HG03575 (cell line): ENCODE measurements around the gene AATK.

ENCODE experiments used
- ATAC-seq: cut with Tn5 transposase; IDR thresholded peaks from one replicate; pipeline ENCODE4 v1.9.1; 2021; ENCODE audit not compliant: unreplicated experiment, insufficient number of reproducible peaks, low FRiP score; ENCODE audit errors: extremely low read depth

The AATK gene

GRCh38 chr17:81120695-81121621 lies 45.1 kb downstream of the AATK start:
- ATAC-seq = no peak

DNA sequence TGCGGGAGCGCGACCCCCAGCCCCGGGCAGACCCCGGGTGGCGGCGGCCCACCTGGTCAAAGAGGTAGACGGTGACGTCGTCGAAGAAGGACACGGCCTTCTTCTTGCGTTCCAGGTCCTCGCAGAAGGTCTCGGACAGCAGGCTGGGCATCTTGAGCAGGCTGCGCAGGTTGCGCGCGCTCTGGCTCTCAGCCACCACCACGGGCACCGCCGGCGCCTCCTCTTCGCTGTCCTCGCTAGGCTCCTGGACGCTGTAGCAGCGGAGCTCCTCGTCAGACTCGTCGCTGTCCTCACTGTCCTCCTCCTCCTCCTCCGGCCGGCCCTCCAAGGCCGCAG lies 45.9 kb downstream of the AATK start:
- no peak for ATAC-seq

DNA sequence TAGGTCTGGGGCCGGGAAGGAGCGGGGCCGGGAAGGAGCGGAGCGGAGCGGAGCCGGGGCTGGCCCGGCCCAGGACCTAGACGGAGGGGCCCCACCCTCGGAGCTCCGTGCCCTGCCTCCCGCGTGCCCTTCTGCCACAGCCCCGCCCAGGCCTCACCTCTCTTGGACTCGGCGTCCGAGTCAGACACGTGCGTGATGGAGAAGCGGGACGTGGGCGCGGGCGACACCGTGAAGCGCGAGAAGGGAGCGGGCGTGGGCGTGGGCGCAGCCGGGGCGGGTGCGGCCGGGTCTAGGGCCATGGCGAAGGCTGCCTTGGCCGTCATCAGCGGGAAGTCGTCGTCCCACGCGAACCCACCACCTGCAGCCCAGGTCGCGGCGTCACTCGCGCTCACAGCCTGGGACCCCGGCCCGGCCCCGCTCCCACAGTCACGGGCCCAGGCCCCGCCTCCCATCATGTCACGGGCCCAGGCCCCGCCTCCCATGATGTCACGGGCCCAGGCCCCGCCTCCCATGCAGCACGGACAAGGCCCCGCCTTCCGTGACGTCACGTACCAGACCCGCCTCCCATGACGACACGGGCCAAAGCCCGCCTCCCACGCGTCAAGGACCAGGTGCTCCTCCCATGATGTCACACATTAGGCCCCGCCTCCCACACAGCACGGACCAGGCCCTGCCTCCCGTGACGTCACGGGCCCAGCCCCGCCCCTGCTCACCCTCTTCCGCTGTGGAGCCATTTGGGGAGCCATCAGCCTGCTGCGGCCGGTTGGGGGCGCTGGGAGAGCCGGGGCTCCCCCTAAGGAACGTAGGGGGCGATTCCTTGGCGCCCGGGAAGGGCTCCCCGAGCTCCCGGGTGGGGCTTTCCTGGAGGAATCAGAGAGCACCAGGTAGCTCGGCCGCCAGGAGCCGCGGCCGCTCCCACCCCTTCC lies 46.5 kb downstream of the AATK start:
- no peak for ATAC-seq

GRCh38 chr17:81118308-81119221 lies 47.5 kb downstream of the AATK start:
- no peak for ATAC-seq

DNA sequence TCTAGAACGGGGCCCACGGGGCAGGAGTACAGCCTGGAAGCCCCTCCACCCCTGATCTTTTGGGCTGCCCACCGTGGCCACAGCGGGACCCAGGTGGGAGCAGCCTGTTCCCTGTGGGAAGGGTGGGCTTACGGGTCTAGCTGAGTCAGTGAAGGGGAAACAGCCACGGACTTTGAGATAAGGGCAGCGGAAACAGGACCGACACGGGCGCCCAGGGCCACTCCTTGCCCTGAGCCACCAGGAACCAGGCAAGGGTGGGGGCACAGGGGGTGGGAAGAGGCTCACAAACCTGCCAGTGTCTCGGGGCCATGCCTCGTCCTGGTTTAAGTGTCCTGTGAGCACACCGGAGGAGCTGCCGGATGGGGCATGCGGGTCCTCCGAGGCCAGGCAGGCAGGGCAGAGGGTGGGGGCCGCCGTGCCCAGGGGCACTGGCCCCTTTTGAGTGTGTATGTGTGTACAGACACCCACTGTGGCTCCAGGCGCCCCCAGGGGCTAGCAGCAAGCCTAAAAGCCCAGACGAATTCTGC lies 48.3 kb downstream of the AATK start:
- ATAC-seq = no peak

DNA sequence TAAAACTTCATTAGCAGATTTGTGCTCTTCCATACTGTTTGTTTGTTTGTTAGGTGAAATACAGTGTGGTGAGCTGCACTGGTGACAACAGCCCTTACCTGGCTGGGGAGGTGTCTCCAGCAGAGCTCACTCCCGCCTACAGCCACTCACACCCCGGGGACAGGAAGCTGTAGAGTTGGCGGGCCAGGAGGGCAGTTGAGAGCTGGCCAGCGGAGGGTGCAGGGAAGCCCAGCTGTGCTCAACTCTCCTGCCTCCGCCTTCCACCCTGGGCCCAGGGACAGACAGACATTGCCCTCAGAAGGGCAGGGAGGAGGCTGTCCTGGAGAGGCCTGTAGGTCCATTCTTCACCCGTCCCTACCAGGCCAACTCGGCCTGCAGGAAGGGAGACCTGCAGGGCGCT lies 49.3 kb downstream of the AATK start:
- no peak for ATAC-seq

GRCh38 chr17:81115749-81116464 lies 50.1 kb downstream of the AATK start:
- ATAC-seq = no peak

GRCh38 chr17:81115219-81115618 lies 50.8 kb downstream of the AATK start:
- ATAC-seq = no peak

DNA sequence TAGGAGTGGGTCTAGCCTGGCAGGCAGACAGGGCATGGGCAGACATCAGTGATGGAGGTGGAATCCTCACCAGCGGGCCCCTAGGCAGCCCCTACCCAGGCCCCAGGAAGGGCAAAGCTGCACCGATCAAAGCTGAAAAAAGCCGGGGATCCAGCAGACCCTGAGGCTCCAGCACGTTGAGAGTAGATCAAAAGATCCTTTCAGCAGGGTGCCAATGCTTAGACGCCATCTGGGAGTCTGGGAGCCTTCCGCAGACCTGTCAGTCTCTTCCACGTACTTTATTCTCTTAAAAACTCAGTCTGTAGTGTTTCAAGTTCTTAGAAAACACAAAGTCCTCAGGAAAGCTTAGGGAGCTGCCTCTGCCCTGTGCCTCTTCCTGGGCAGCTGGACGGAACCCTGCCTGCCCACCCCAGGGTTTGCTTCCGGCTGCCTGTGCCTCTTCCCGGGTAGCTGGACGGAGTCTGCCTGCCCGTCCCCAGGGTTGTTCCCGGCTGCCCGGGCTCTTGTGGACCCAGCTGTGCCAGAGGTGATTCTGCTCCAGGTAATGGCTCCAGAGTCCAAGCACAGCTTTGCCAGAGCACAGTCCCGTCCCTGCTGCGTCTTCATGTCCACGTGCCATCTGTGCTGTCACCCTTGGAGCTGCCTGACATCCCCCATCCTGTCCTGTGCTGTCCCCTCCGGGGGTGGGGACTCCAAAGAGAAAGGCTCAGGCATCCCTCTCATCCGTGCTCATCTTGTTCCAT lies 51.5 kb downstream of the AATK start:
- ATAC-seq = no peak

GRCh38 chr17:81113158-81113724 lies 52.8 kb downstream of the AATK start:
- no peak for ATAC-seq

- no peak for ATAC-seq
Measured at GRCh38 chr17:81112450-81112849, 53.6 kb downstream of the AATK start.

GRCh38 chr17:81111066-81111465 lies 55.0 kb downstream of the AATK start:
- no peak for ATAC-seq

- ATAC-seq = no peak
Measured at GRCh38 chr17:81110488-81111040, 55.5 kb downstream of the AATK start.

- ATAC-seq = no peak
Measured at GRCh38 chr17:81109957-81110356, 56.1 kb downstream of the AATK start.

GRCh38 chr17:81108220-81108619 lies 57.8 kb downstream of the AATK start:
- no peak for ATAC-seq

- no peak for ATAC-seq
Measured at GRCh38 chr17:81106716-81107115, 59.3 kb downstream of the AATK start.

DNA sequence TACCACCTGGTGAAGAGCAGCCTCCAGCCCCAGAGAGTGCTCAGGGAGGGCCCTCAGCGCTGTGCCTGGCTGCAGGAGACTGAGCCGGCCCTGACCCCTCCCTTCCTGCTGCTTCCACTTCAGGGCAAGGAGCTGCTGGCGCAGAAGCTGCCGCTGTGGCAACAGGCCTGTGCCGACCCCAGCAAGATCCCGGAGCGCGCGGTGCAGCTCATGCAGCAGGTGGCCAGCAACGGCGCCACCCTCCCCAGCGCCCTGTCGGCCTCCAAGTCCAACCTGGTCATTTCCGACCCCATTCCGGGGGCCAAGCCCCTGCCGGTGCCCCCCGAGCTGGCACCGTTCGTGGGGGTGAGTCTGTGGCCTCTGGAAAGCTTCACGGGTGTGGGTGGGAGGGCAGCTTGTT lies 62.6 kb downstream of the AATK start:
- no peak for ATAC-seq
